NCI-H774 (cell line): ENCODE results near the gene C20orf96.
"Not testable (repeated sequence)": the region's sequence is repeated elsewhere in the genome, so short reads cannot be mapped to it uniquely, and the experiment has no call there.

Experiments
- DNase-seq: peaks from one replicate; lab custom pipeline; 2025; lab: John Stamatoyannopoulos, UW

The C20orf96 gene

DNA sequence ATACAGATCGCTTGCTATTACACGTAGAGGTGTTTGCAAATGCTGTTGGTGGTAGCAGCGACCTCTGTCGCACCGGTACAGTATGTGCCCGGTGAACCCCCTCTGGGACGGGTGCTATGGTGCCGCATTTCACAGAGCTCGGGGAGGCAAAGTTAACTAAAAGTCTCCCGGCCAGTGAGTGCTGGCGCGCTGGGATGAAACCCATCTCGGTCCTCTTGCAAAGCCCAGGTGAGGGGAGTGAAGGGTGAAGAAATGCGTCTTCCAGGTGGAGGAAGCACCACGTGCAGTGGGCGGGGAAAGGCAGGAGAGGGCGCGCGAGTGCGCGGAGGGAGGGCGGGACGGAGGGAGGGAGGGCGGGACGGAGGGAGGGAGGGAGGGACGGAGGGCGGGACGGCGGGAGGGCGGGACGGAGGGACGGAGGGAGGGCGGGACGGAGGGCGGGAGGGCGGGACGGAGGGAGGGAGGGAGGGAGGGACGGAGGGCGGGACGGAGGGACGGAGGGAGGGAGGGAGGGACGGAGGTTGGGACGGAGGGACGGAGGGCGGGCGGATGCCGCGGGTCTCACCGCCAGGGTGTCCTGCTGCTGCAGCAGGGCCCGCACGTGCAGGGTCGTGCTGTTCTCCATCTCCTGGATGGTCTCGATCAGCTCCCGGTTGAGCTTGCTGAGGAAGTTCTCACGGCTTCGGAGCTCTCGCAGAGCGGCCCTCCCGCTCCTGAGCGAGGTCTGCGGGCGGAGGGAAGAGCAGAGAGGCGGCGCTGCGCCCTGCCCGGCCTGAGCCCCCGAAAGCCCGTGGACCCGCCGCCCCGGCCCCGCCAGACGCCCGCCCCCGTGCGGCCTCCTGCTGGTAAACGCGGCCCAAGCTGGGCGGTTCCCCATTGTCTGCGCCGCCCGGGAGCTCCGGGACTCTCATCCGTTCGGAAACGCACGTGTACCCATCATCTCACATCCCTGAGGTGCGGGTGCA, 11.7 kb downstream of the C20orf96 start:
- no peak for DNase-seq

DNA sequence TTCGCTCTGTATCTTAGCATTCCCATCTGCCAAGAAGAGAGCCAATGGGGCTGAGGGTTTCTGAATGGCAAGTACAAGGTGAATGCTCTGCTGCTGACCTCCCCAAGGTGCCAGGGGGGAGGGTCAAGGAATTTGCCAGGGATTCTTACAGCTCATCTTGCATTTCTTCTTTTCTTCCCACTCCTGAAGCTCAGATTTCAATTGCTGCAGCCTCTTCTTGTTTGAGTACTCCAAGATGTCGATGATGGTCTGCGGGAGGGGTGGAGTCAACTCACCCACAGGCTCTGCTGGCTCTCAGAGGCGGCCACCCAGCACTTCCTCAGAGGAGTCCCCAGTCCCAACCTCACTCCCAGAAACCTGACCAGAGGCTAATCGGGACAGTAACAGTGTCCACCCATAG, 12.4 kb downstream of the C20orf96 start:
- no peak for DNase-seq

DNA sequence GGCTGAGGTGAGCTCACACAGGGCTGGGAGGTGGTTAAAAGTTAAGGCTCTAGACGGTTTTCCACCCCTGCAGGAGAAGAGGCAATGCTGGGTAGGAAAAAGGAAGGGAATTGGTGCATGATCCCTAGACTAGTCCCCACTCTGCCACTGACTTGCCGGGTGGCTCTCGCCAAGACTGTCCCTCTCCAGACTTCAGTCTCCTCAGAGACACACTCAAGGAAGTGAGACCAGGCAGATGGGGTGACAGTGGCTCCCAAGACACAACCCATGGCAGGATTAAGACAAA, 13.1 kb downstream of the C20orf96 start:
- no peak for DNase-seq

DNA sequence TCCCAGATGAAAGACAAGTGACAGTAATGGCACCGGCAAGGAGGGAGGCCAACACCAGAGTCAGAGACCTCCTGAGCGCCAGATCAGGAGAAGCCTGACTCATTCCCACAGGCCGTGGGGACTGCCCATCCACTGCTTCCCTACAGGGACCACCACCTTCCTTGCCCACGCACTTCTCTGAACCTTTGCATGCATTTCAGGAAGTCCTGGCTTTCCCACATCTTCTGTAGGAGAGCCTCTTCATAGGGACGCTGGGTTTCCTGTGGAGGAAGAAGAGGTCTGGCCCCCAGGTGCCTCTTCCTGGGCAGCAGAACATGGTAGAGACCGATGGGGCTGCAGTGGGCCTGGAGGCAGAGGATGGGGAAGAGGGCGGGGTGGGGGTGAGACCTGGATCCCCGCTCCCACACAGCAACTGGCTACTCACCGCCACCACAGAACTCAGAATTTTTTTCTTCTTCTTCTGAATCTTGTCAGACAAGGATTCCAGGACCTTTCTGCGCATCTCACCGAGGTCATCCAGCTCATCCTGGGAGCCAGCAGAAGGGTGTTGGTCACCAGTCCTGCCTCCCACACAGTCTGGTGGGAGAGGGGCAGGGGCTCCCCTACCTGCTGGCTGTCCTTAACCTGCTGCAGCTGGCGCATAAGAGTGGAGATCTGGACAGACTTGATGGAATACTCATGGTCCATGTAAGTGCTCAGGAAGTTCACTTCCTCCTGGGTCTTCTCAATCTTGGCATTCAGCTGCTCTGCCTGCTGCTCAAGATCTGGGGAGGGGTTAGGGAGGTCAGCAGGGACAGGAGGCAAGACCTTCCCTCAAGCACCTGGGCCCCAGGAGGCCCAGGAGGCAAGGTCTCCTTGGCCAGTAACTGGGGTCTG, 13.7 kb downstream of the C20orf96 start:
- no peak for DNase-seq

DNA sequence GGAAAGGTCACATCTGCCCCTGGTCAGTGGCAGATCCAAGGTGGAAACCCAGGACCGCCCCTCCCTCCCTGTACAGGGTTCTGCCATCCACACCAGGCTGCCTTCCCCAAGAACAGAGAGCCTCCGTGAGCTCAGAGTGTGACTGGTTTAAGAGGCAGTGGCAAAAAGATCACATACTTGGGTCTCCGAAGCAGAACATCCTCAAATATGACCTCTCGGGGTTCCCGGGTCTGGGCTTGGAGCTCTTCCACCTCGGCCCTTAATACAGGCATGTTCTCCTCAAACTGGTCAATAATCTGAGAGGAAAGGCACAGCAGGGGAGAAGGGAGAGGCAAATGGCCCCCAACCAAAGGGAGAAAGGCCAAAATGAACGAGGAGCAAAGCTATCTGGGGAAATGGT, 14.8 kb downstream of the C20orf96 start:
- DNase-seq = no peak

DNA sequence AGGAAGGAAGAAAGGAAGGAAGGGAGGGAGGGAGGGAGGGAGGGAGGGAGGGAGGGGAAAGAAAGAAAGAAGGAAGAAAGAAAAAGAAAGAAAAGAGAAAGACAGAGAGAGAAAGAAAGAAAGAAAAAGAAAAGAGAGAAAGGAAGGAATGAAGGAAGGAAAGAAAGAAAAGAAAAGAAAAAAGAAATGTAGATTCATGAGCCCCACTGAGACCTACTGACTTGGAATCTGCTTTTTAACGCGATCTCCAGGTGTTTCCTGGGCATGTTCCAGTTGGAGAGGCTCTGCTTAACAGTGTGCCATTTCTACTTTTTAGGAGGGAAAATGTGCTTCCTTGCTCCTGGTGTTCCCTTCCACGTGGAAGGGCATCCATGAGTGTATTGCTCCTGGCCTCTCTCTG, 16.7 kb downstream of the C20orf96 start:
- no peak for DNase-seq

DNA sequence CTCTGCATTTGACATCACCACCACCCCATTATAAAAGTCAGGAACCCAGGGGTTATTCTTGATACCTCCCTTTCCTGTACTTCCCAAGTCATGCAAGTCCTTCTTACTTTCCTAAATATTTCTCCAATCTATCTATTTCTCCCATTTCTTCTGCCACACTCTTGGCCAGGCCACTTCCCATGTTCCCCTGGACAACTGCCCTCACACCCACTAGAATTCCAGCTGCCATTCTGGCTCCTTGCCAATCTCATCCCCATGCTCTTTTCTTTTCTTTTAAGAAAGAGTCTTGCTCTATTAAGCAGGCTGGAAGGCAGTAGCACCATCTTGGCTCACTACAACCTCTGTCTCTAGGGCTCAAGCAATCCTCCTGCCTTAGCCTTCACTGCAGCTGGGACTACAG, 17.8 kb downstream of the C20orf96 start:
- DNase-seq = no peak

DNA sequence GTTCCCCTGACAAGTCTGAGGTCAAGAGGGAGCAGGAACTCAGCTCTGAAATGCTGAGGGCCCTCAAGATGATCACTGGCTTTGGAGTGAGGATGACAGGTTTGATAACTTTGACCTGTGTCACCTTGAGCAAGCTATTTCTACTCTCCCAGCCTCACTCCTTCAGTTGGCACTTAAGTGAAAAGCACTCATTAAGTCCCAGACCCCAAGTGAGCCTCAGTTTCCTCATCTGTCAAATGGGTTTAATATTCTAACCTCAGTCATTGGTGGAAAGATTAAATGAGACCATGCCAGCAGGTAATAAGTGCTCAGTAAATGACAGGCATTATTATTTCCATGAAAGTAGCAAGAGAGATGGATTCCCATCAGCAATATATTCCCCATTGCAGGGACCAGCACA, 19.0 kb downstream of the C20orf96 start:
- DNase-seq = no peak

DNA sequence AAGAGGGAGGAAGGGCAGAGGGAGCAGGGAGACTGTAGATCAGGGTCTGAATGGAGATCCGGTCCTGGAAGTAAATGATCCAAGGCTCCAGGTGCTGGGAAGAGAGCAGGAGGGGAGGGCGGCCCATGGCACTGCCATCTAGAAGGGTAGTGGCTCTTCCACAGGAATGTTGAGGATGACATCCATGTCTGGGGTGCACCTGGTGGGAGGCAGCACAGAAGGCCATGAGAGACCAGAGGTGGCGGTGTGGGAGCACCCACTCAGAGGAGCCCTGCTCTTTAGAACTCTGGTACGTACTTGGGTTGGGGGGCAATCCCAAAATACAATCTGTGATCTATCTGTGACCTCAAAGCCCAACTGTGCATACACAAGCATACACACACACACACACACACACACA, 19.5 kb downstream of the C20orf96 start:
- no peak for DNase-seq

DNA sequence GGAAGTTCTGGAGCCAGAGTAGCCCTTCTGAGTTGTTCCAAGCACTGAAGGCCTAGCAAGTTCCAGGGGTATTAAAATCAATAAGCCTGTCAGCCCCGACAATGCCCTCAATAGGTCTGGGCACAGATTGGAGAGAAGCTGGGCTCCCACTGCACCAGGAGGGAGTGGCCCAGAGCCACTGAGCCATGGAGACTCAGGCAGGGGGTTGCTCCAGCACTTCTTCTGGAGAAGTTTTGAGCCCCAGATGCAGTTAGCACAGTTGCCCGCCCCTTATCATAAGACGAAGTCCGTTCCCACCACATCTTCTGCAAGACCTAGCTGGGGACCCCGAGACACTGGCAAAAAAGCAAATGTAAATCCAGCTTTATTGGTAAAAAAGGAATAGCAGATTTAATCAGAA, 20.0 kb downstream of the C20orf96 start:
- no peak for DNase-seq

DNA sequence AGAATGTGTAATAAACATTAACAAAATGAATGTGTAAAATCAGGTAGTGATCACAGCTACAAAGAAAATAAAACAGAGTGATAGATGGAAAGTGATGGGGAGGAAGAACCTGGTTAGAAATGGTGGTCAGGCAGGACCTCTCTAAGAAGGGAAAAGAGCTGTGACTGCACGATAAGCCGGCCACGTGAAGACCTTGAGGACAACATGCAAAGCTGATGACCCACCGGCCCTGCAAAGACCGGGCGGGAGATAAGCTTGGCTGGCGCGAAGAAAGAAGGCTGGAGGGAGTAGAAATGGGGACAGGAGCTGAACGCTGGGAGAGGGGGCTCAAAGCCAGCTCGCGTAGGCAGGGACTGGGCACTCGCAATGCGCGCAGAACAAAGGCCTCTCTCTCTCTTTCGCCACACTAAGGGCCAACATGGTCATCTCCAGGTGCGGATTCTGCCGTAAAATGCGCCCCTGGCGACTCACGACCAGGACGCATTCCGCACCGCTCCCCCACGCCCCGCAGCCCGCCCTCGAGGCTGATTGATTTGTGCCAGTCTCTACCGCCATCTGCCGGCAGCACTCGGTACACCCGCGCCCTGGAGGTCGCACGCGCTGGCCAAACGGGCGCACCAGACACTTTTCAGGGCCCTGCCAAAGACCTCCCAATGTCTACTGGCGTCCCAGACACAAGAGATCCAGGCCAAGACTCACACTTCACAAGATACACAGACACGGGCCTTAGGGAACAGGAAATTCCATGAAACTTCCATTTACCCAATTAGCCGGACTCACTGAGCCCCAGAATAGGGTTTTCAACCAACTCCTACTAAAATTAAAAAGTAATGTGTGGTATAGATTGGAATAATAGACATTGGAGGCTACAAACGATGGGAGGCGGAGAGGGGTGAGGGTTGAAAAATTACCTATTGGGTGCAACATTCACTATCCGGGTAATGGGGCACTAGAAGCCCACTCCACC, 23.7 kb downstream of the C20orf96 start:
- peak; percentile 77 for DNase-seq

DNA sequence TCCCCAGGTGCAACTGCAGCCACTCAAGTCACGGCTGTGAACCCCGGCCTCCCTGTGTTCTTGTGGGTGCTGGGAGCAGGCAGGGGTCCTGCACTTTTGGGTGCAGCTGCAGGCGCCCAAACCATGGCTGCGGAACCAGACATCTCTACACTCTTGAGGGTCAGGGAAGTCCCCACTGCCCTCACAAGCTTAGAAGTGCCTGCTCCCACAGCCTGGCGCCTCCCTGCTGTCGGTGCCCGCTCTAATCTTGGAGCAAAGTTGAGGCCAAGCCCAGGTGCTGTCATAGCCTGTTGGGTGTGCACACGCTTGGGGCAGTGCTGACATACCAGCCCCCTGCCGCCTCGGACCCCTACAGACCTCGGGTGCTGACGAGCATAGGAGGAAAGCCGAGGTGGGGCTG, 26.8 kb downstream of the C20orf96 start:
- DNase-seq = no peak

DNA sequence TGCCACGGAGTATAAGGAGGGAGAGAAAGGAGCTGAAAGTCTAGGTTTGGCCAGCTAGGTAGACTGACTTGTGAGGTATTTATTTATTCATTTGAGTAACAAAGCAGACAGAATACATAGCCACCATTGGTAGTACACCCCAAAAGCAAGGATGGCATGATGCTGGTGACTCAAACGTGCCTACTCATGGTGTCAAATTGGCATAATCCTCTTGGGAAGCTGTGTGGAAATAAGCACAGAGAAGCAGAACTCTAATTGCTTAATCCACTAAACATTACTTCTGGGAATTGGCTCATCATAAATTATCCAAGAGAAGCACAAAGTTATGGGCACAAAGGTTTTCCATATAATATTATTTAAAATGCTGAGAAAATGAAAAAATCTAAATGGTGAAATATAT, 30.6 kb downstream of the C20orf96 start:
- DNase-seq = no peak

DNA sequence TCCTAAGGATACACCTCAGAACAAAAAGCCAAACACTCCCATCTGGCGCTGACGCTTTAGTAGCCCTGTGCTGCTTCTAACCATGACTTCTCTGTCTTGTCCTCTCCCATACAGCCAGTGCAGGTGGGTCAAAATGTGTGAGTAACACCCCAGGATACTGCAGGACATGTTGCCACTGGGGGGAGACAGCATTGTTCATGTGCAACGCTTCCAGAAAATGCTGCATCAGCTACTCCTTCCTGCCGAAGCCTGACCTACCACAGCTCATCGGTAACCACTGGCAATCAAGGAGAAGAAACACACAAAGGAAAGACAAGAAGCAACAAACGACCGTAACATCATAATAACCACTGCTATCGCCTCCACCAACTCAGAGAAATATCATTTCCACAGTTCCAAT, 31.6 kb downstream of the C20orf96 start:
- no peak for DNase-seq

DNA sequence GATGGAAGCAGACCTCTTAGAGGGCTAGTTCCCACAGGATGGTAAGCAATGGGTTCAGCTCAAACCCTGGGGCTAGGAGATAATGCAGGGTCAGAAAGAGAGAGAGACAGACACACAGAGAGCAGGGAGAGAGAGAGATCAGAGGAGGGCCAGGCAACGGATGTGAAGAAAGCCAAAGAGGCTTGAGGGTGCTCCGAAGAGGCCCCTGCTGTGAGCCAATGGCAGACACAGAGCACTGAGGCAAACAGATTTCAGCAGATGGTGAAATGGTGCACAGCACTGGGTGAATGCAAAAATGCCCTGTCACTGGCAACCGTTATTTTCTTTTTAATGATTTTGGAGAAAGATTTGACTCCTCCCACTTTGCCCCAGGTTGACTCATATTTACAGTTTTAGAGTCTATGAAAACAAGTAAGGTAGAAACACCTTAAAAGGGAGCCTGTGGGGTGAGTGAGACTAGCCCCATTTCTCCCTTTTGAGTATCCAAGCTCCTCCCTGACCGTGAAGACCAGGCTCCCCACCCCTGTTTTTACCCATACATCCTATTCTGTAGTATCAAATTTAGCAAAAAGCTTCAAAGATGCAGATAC, 32.2 kb downstream of the C20orf96 start:
- DNase-seq = no peak

DNA sequence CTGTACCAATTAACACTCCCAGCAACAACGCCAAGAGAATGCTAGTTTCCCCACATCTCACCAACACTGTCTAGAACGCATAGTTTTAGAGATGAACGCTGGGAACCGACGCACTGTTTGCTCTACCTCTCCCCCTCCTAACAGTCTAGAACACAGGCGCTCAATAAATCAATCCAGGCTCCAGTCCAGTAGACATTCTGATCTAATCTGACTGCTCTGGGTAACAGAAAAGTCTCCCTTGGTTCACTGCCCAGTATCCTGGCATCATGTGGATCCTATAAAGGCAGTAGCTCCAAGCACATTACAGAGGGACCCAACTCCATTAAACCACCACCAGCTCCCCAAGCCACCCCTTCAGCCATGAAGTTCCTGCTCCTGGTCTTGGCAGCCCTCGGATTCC, 33.1 kb downstream of the C20orf96 start, which contains the start of gene DEFB132:
Gene DEFB132 (plus strand): TSS at position 306 of the 400 bp plus-strand sequence. CDS start 55 bp downstream, at position 361.
- no peak for DNase-seq

DNA sequence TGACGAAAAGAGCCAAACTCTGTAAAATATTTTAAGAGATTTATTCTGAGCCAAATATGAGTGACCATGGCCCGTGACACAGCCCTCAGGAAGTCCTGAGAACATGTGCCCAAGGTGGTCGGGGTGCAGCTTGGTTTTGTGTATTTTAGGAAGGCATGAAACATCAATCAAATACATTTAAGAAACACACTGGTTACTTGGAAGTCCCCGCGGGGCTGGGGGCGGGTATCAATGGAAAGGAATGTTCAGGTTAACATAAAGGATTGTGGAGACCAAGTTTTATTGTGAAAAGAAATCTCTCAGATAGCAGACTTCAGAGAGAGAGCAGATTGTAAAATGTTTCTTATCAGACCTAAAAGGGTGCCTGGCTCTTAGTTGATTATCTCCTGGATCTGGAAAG, 37.1 kb downstream of the C20orf96 start:
- not testable (repeated sequence) for DNase-seq

DNA sequence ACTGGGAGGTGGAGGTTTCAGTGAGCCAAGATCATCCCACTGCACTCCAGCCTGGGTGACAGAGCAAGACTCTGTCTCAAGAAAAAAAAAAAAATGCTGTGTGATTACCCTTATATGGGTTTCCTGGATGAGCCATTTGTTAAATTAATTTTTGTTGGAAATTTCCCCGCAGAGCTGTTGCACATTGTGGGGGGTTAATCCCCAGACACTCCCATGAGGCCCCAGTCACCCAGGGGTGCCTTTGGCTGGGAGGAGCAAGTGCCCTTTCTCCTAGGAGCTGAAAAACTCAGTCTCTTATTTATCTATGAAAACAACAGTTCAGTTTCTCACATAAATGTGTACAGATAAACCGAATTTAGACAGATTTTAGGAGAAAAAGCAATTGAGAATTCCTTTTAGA, 37.7 kb downstream of the C20orf96 start:
- DNase-seq = no peak

DNA sequence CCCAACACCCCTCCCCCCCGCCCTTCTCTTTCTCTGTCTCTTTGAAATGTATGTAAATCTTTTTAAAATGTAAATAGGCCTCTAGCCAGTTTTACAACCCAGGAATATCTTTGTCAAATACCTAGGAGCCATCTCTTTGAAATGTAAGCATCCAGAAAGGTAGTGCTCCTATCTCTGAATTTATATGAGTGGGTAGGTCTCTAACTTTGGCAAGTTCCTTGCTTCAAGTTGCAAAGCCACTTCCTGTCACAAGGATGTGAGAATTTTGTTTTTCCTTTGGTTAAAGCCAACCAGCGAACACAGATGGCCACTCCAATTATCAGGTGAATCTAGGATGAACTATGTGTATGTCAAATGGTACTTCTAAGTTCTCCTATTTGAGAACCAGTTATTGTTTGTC, 39.2 kb downstream of the C20orf96 start:
- DNase-seq = no peak

DNA sequence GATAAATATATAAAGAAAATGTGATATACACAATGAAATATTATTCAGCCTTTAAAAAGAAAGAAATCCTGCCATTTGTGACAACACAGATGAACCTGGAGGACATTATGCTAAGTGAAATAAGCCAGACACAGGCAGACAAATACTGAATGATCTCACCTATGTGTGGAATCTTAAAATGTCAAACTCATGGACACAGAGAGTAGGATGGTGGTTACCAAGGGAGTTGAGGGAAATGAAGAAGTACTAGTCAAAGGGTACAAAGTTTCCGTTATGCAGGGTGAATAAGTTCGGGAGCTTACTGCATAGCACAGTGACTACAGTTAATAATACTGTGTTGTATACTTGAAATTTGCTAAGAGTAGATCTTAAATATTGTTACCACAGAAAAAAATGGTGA, 47.6 kb downstream of the C20orf96 start:
- no peak for DNase-seq

DNA sequence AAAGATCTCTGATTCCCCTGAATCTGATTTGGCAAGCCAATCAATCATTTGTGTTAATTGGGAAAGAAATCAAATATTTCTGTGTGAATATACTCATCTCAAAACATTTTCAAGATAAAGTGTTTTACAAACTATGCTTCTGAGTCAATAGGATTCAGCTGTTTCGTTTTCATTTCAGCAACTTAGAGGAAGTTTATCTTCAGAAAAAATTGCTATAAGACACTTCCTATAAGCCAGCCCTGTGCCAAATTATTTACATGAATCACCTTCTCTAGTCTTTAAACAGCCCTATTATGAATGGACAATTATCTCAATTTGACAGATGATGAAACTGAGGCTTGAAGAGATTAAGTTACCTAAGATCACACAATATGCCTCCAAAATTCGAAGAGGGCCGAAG, 52.6 kb downstream of the C20orf96 start:
- no peak for DNase-seq

DNA sequence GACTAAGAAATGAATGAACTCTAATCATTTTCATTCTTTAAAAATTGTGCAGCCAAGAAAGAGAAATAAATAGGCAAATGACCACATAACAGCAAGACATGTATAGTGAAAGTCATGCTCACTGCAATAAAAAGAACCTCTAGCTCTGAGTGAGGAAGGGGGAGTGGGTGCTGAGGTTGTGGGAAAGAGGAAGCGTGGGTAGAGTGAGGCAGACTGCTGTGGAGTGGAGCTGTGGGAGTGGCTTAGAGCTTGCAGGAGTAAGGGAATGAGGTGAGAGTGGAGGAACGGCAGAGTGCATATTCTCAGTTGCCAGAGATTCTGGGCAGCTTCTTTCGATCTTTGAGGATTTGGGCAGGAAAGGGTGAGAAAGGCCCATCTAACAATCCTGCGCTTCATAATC, 53.1 kb downstream of the C20orf96 start:
- DNase-seq = no peak
